ENCODE data around the gene PLEKHA4.

- TF ChIP-seq CTCF (IDR thresholded peaks at IDR 0.05) = peak in 2 of 5 experiments; percentile 22 to 32
- TF ChIP-seq POLR2AphosphoS5 (IDR thresholded peaks at IDR 0.05) = no peak
- no peak for TF ChIP-seq EP300 (IDR thresholded peaks at IDR 0.05; ENCODE audit: low read depth)
- TF ChIP-seq POLR2A (IDR thresholded peaks at IDR 0.05) = no peak
These were observed 23.9 kb downstream of the PLEKHA4 start for GRCh38 chr19:48844472-48844871.

All from transverse colon (tissue), 4 donors.